ENCODE measurements around the gene UNKL.
A peak's percentile ranks its signal among the peaks of the same experiment; 100 is the strongest.

The UNKL gene

GRCh38 chr16:1346422-1347285, 67.8 kb downstream of the UNKL start:
- Histone ChIP-seq H3K36me3 (ENCODE audit: insufficient read depth, low read length) (peaks cover 26% of the 10 kb centered on the region), H3K27me3 (ENCODE audit: insufficient read depth, low read length) (peaks cover 21% of the 10 kb centered on the region), H3K9me3 (ENCODE audit: insufficient read depth, low read depth, low read length) (no peaks in the 10 kb centered on the region), H3K4me1 (ENCODE audit: insufficient read depth, low read length) (no peaks in the 10 kb centered on the region), H3K27ac (ENCODE audit: low read depth, low read length) (no peak overlapping the region), H3K9ac (ENCODE audit: low read depth, low read length) (no peak overlapping the region), H3K4me3 (ENCODE audit: low read length) (no peak overlapping the region)
- 77% methylated on average over 34 of the region's 34 CpGs for WGBS

DNA sequence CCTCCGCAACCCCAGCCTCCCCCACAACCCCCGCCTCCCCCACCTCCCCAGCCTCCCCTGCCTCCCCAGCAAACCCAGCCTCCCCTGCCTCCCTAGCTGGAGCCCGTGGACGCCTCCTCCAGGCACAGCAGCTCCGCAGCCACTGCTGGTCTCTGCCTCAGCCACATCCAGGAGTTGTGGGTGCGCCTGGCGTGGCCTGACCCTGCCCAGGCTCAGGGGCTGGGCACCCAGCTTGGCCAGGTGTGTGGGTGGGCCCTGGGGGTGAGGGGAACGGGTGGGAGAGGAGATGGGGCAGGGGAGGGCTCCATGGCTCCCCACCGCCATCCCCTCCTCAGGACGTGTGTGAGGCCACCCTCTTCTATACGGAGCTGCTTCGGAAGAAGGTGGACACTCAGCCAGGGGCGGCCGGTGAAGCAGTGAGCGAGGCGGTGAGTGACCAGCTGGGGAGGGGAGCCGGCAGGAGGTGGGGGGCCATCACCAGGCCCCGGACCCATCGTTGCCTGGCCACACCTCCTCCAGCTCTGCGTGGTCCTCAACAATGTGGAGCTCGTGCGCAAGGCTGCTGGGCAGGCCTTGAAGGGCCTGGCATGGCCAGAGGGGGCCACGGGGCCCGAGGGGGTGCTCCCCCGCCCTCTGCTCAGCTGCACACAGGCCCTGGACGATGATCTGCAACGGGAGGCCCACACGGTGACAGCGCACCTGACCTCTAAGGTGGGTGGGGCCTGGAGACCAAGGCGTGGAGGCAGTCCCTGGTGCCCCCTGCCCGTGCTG, 68.7 kb downstream of the UNKL start:
- H3K4me1 ChIP-seq (ENCODE audit: insufficient read depth, low read length), result no peaks in the 10 kb centered on the region
- H3K9ac ChIP-seq (ENCODE audit: low read depth, low read length), result no peak overlapping the region
- no peak overlapping the region for H3K4me3 ChIP-seq (ENCODE audit: low read length)
- WGBS, result 77% methylated on average over 29 of the region's 31 CpGs
- H3K27me3 ChIP-seq (ENCODE audit: insufficient read depth, low read length), result peaks cover 22% of the 10 kb centered on the region
- no peaks in the 10 kb centered on the region for H3K9me3 ChIP-seq (ENCODE audit: insufficient read depth, low read depth, low read length)
- H3K36me3 ChIP-seq (ENCODE audit: insufficient read depth, low read length), result peaks cover 26% of the 10 kb centered on the region
- H3K27ac ChIP-seq (ENCODE audit: low read depth, low read length), result no peak overlapping the region

GRCh38 chr16:1345087-1345486, 69.4 kb downstream of the UNKL start:
- Histone ChIP-seq H3K9ac (ENCODE audit: low read depth, low read length) (no peak overlapping the region), H3K27ac (ENCODE audit: low read depth, low read length) (no peak overlapping the region), H3K4me1 (ENCODE audit: insufficient read depth, low read length) (no peaks in the 10 kb centered on the region), H3K9me3 (ENCODE audit: insufficient read depth, low read depth, low read length) (no peaks in the 10 kb centered on the region), H3K36me3 (ENCODE audit: insufficient read depth, low read length) (peaks cover 23% of the 10 kb centered on the region), H3K4me3 (ENCODE audit: low read length) (no peak overlapping the region), H3K27me3 (ENCODE audit: insufficient read depth, low read length) (peaks cover 25% of the 10 kb centered on the region)
- 63% methylated on average over 9 of the region's 11 CpGs for WGBS

GRCh38 chr16:1344499-1344898, 70.0 kb downstream of the UNKL start:
- WGBS, result 88% methylated on average over 14 of the region's 14 CpGs
- H3K27me3 ChIP-seq (ENCODE audit: insufficient read depth, low read length), result peaks cover 25% of the 10 kb centered on the region
- no peak overlapping the region for H3K4me3 ChIP-seq (ENCODE audit: low read length)
- H3K27ac ChIP-seq (ENCODE audit: low read depth, low read length), result no peak overlapping the region
- H3K4me1 ChIP-seq (ENCODE audit: insufficient read depth, low read length), result no peaks in the 10 kb centered on the region
- no peak overlapping the region for H3K9ac ChIP-seq (ENCODE audit: low read depth, low read length)
- no peaks in the 10 kb centered on the region for H3K9me3 ChIP-seq (ENCODE audit: insufficient read depth, low read depth, low read length)
- peaks cover 17% of the 10 kb centered on the region for H3K36me3 ChIP-seq (ENCODE audit: insufficient read depth, low read length)

- no peak overlapping the region for H3K27ac ChIP-seq (ENCODE audit: low read depth, low read length)
- peaks cover 25% of the 10 kb centered on the region for H3K27me3 ChIP-seq (ENCODE audit: insufficient read depth, low read length)
- no peaks in the 10 kb centered on the region for H3K9me3 ChIP-seq (ENCODE audit: insufficient read depth, low read depth, low read length)
- peaks cover 9% of the 10 kb centered on the region for H3K36me3 ChIP-seq (ENCODE audit: insufficient read depth, low read length)
- no peak overlapping the region for H3K9ac ChIP-seq (ENCODE audit: low read depth, low read length)
- no peaks in the 10 kb centered on the region for H3K4me1 ChIP-seq (ENCODE audit: insufficient read depth, low read length)
- H3K4me3 ChIP-seq (ENCODE audit: low read length), result peak overlapping the region; percentile 53
- WGBS, result 39% methylated on average over 44 of the region's 44 CpGs
Measured at GRCh38 chr16:1343428-1344242, 70.9 kb downstream of the UNKL start.

GRCh38 chr16:1342526-1343427, 71.7 kb downstream of the UNKL start:
- Histone ChIP-seq H3K27me3 (ENCODE audit: insufficient read depth, low read length) (peaks cover 25% of the 10 kb centered on the region), H3K9ac (ENCODE audit: low read depth, low read length) (no peak overlapping the region), H3K4me3 (ENCODE audit: low read length) (peak overlapping the region; percentile 53), H3K9me3 (ENCODE audit: insufficient read depth, low read depth, low read length) (no peaks in the 10 kb centered on the region), H3K36me3 (ENCODE audit: insufficient read depth, low read length) (0 out of 2 replicates have a peak, but pooled peaks cover 3% of the 10 kb centered on the region), H3K27ac (ENCODE audit: low read depth, low read length) (no peak overlapping the region), H3K4me1 (ENCODE audit: insufficient read depth, low read length) (no peaks in the 10 kb centered on the region)
- WGBS, result 8% methylated on average over 47 of the region's 49 CpGs

GRCh38 chr16:1341495-1342420, 72.7 kb downstream of the UNKL start:
- WGBS, result 85% methylated on average over 39 of the region's 39 CpGs
- Histone ChIP-seq H3K27me3 (ENCODE audit: insufficient read depth, low read length) (peaks cover 30% of the 10 kb centered on the region), H3K4me3 (ENCODE audit: low read length) (no peak overlapping the region), H3K36me3 (ENCODE audit: insufficient read depth, low read length) (no peaks in the 10 kb centered on the region), H3K9ac (ENCODE audit: low read depth, low read length) (no peak overlapping the region), H3K27ac (ENCODE audit: low read depth, low read length) (no peak overlapping the region), H3K9me3 (ENCODE audit: insufficient read depth, low read depth, low read length) (no peaks in the 10 kb centered on the region), H3K4me1 (ENCODE audit: insufficient read depth, low read length) (no peaks in the 10 kb centered on the region)

DNA sequence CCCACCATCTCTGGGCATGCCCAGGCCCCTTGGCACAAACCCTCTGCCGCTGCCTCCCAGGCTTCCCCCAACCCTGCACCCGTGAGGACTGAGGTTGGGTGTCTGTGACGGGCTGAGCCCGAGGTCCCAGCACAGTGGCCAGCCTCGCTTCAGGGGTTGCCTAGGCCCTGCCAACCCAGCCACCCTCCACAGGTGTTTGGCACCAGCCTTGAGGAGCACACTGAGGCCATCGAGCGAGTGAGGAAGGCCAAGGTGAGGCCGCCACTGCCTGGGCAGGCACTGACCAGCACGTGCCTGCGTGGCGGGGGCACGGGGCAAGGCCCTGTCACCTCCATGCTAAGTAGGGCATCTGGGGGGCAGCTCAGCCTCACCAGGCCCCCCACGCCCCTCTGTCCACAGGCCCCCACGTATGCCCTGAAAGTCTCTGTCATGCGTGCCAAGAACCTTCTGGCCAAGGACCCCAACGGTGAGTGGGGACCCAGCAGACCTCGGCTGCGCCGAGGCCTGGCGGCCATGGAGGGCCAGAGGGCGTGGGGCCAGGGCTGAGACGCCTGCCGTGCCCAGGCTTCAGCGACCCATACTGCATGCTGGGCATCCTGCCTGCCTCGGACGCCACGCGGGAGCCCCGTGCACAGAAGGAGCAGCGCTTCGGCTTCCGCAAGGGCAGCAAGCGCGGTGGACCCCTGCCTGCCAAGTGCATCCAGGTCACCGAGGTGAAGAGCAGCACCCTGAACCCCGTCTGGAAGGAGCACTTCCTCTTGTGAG, 73.6 kb downstream of the UNKL start:
- H3K36me3 ChIP-seq (ENCODE audit: insufficient read depth, low read length), result no peaks in the 10 kb centered on the region
- no peak overlapping the region for H3K9ac ChIP-seq (ENCODE audit: low read depth, low read length)
- H3K27ac ChIP-seq (ENCODE audit: low read depth, low read length), result no peak overlapping the region
- peaks cover 38% of the 10 kb centered on the region for H3K27me3 ChIP-seq (ENCODE audit: insufficient read depth, low read length)
- H3K4me3 ChIP-seq (ENCODE audit: low read length), result no peak overlapping the region
- 87% methylated on average over 36 of the region's 36 CpGs for WGBS
- no peaks in the 10 kb centered on the region for H3K4me1 ChIP-seq (ENCODE audit: insufficient read depth, low read length)
- H3K9me3 ChIP-seq (ENCODE audit: insufficient read depth, low read depth, low read length), result no peaks in the 10 kb centered on the region

All from HUES64 (cell line).